Middle frontal gyrus (tissue), 1 donor: Measurements from ENCODE around the gene ELMO1.
A peak's percentile ranks its signal among the peaks of the same experiment; 100 is the strongest.

Source experiments
- DNase-seq: peaks from one replicate; pipeline ENCODE4 v3.0.0-alpha.2; 2015; ENCODE audit warnings: low spot score; ENCODE audit errors: extremely low spot score

ELMO1 gene

GRCh38 chr7:37031571-37032257 is 416.9 kb downstream of the ELMO1 start:
- peak; percentile 72 for DNase-seq

- no peak for DNase-seq
These were observed 419.7 kb downstream of the ELMO1 start for GRCh38 chr7:37028909-37029440.

GRCh38 chr7:37027557-37028341 is 420.9 kb downstream of the ELMO1 start:
- DNase-seq: no peak

- DNase-seq: no peak
These were observed 421.6 kb downstream of the ELMO1 start for GRCh38 chr7:37027104-37027503.

GRCh38 chr7:37018954-37019353 is 429.7 kb downstream of the ELMO1 start:
- DNase-seq: no peak

- no peak for DNase-seq
These were observed 432.4 kb downstream of the ELMO1 start for GRCh38 chr7:37016064-37016878.

GRCh38 chr7:37015353-37016034 is 433.2 kb downstream of the ELMO1 start:
- DNase-seq: no peak

- no peak for DNase-seq
These were observed 434.9 kb downstream of the ELMO1 start for GRCh38 chr7:37013771-37014170.

GRCh38 chr7:37011151-37011890 is 437.3 kb downstream of the ELMO1 start:
- DNase-seq: no peak

GRCh38 chr7:37009125-37009675 is 439.5 kb downstream of the ELMO1 start:
- no peak for DNase-seq

GRCh38 chr7:37007691-37008090 is 441.0 kb downstream of the ELMO1 start:
- no peak for DNase-seq

- DNase-seq: no peak
These were observed 441.4 kb downstream of the ELMO1 start for GRCh38 chr7:37007268-37007667.

GRCh38 chr7:37006764-37007163 is 441.9 kb downstream of the ELMO1 start:
- DNase-seq: no peak

GRCh38 chr7:37000511-37000910 is 448.2 kb downstream of the ELMO1 start:
- DNase-seq: no peak

GRCh38 chr7:36999626-37000485 is 448.8 kb downstream of the ELMO1 start:
- DNase-seq: no peak

- DNase-seq: no peak
These were observed 452.9 kb downstream of the ELMO1 start for GRCh38 chr7:36995776-36996175.

- DNase-seq: no peak
These were observed 454.1 kb downstream of the ELMO1 start for GRCh38 chr7:36994456-36995112.

GRCh38 chr7:36986948-36987724 is 461.5 kb downstream of the ELMO1 start:
- DNase-seq: no peak
